HepG2 (cell line): ENCODE results near the gene EFCAB8. TPM values are rescaled to one million over a fixed set of nuclear protein-coding genes. Genes with fewer than 3 reads are reported as not detected.

Experiments
- ATAC-seq: fragments of 200-7000 bp; cut with Tn5 transposase; 3 replicates; pipeline ENCODE4 v1.9.1; 2020; ENCODE audit warnings: mild to moderate bottlenecking, moderate library complexity
- BruUV-seq: library from RNA; stranded (reverse); fragments of 400-500 nt; replicated peaks from 2 replicates; lab custom pipeline; 2021; lab: Mats Ljungman, UMichigan
- CTCF ChIA-PET: fragments of 300-600 bp; formaldehyde crosslinking; extraction: SDS; loops from one replicate; lab custom pipeline; 2021; ENCODE audit warnings: low total read pairs, inconsistent platforms, low intra/inter-chr PET ratio; lab: Yijun Ruan, JAX
- POLR2A ChIA-PET: fragments of 350-600 bp; sonication (Branson Sonifier 250); formaldehyde crosslinking; loops from one replicate; lab custom pipeline; 2020; ENCODE audit warnings: antibody characterized with exemption, inconsistent platforms; lab: Yijun Ruan, JAX
- DNase-seq: peaks from one replicate; pipeline ENCODE4 v3.0.0-alpha.2; 2015; ENCODE audit warnings: low spot score
- FAIRE-seq: peaks from 3 replicates; lab custom pipeline; 2011; peaks lifted over from hg19 to GRCh38; lab: Jason Lieb, UNC
- H2AFZ ChIP-seq: one replicate; pipeline ENCODE4 v1.6.1; 2011; ENCODE audit warnings: low read length, inconsistent platforms
- H3K27ac ChIP-seq: fragments of 300-600 bp; 3 replicates; pipeline ENCODE4 v1.8.0; 2011; ENCODE audit warnings: mixed run types, mild to moderate bottlenecking, mixed read lengths, low read length, inconsistent platforms; ENCODE audit not compliant: insufficient read depth; ENCODE audit errors: extremely low read length
- H3K27me3 ChIP-seq, 2 experiments: fragments of 200-600 bp in 1 of 2; 2 replicates in 1 of 2; 3 replicates in 1 of 2; pipeline versions ENCODE4 v1.6.0 to v1.8.0; 2011; ENCODE audit warnings: low read length in 2 of 2, mild to moderate bottlenecking in 2 of 2, moderate library complexity in 2 of 2, inconsistent platforms in 1 of 2; ENCODE audit not compliant: insufficient read depth in 2 of 2, control insufficient read depth in 1 of 2
- H3K36me3 ChIP-seq, 2 experiments: fragments of 200-600 bp in 1 of 2; replicated peaks in 1 of 2; 2 replicates in 1 of 2; 3 replicates in 1 of 2; pipeline versions ENCODE4 v1.5.1 to v1.8.0; 2011; ENCODE audit warnings: low read length in 2 of 2, inconsistent platforms in 1 of 2; ENCODE audit not compliant: insufficient read depth in 2 of 2, control insufficient read depth in 1 of 2
- H3K4me1 ChIP-seq: 2 replicates; pipeline ENCODE4 v1.5.1; 2012; ENCODE audit warnings: low read length, inconsistent platforms; ENCODE audit not compliant: insufficient read depth
- H3K4me2 ChIP-seq: 2 replicates; pipeline ENCODE4 v1.6.0; 2011; ENCODE audit warnings: low read depth, low read length, inconsistent platforms
- H3K4me3 ChIP-seq, 3 experiments: fragments of 200-600 bp in 1 of 3; sonication (generic), shearing (Covaris generic) in 1 of 3; replicated peaks in 1 of 3; 2 replicates each; pipeline ENCODE4 v1.5.1; 2011 to 2016; ENCODE audit warnings: low read length in 3 of 3, inconsistent platforms in 2 of 3, low read depth in 2 of 3, mild to moderate bottlenecking in 2 of 3, control low read depth in 1 of 3, mixed read lengths in 1 of 3; ENCODE audit not compliant: insufficient read depth in 1 of 3
- H3K79me2 ChIP-seq: one replicate; pipeline ENCODE4 v1.6.1; 2011; ENCODE audit warnings: low read length, inconsistent platforms; ENCODE audit not compliant: insufficient read depth
- H3K9ac ChIP-seq: 2 replicates; pipeline ENCODE4 v1.6.0; 2011; ENCODE audit warnings: mild to moderate bottlenecking, low read depth, low read length, inconsistent platforms; ENCODE audit not compliant: insufficient read depth
- H3K9me3 ChIP-seq: 2 replicates; pipeline ENCODE4 v1.5.1; 2012; ENCODE audit warnings: mild to moderate bottlenecking, low read length
- H4K20me1 ChIP-seq: 2 replicates; pipeline ENCODE4 v1.6.0; 2011; ENCODE audit warnings: inconsistent platforms, mild to moderate bottlenecking, low read length, moderate library complexity; ENCODE audit not compliant: insufficient read depth
- DRAP1 ChIP-seq: IDR thresholded peaks from 2 replicates; pipeline ENCODE4 v1.6.1; 2016; ENCODE audit warnings: missing genetic modification reagents, missing compliant biosample characterization
- FOXC1 ChIP-seq: sonication (generic); formaldehyde crosslinking; IDR thresholded peaks from 2 replicates; pipeline ENCODE4 v1.8.0; 2022; ENCODE audit warnings: mild to moderate bottlenecking, missing genetic modification reagents, borderline replicate concordance
- PRMT3 ChIP-seq: sonication (generic); formaldehyde crosslinking; IDR thresholded peaks from 2 replicates; pipeline ENCODE4 v1.8.1; 2022; ENCODE audit warnings: low read depth, mild to moderate bottlenecking, moderate library complexity, missing genetic modification reagents, borderline replicate concordance
- SRY ChIP-seq: sonication (generic); formaldehyde crosslinking; IDR thresholded peaks from 2 replicates; pipeline ENCODE4 v1.8.0; 2022; ENCODE audit warnings: mild to moderate bottlenecking, missing genetic modification reagents
- TRAFD1 ChIP-seq: sonication (generic); formaldehyde crosslinking; IDR thresholded peaks from 2 replicates; pipeline ENCODE4 v1.5.1; 2020; ENCODE audit warnings: missing genetic modification reagents, mild to moderate bottlenecking, borderline replicate concordance
- ZBTB34 ChIP-seq: sonication (generic); formaldehyde crosslinking; IDR thresholded peaks from 2 replicates; pipeline ENCODE4 v1.8.0; 2022; ENCODE audit warnings: mild to moderate bottlenecking, missing genetic modification reagents
- ZFP36 ChIP-seq: fragments of 150-350 bp; IDR thresholded peaks from 2 replicates; pipeline ENCODE4 v1.6.1; 2018; ENCODE audit warnings: borderline replicate concordance, low read length, low read depth; ENCODE audit not compliant: partially characterized antibody
- ZNF33A ChIP-seq: sonication (generic); formaldehyde crosslinking; IDR thresholded peaks from 2 replicates; pipeline ENCODE4 v1.5.1; 2020; ENCODE audit warnings: missing genetic modification reagents, mild to moderate bottlenecking, moderate library complexity, borderline replicate concordance
- ZXDC ChIP-seq: sonication (generic); formaldehyde crosslinking; IDR thresholded peaks from 2 replicates; pipeline ENCODE4 v1.5.0; 2020; ENCODE audit warnings: mild to moderate bottlenecking, missing genetic modification reagents
- WGBS: methylation state at CpG from one replicate; pipeline ENCODE4 v1.1.6; 2017; ENCODE audit warnings: low lambda C conversion rate; 5-methylcytosine and 5-hydroxymethylcytosine counted together
- in situ Hi-C: cut with HindIII; loops from 2 replicates; pipeline ENCODE4 v1.10.0; 2017; ENCODE audit warnings: low pct_unique_long_range_greater_than_20kb; ENCODE audit not compliant: extremely low pct_ligation_motif_present
- intact Hi-C: fragments of 100-400 bp; cut with micrococcal nuclease; formaldehyde crosslinking; loops from one replicate; pipeline ENCODE4 v1.10.0; 2022; ENCODE audit not compliant: unreplicated experiment
- polyA plus RNA-seq, 8 experiments: library from polyadenylated mRNA; depleted of rRNA in 3 of 8; stranded (reverse) in 7 of 8; unstranded in 1 of 8; fragments of >200 nt; fragmentation: Illumina TruSeq in 4 of 8; extraction: Trizol in 4 of 8; gene quantifications; 2 replicates each; pipeline versions ENCODE4 v1.2.1 to v1.2.3, GENCODE V29; 2011 to 2016; ENCODE audit warnings: low read depth in 4 of 8, missing spikeins in 1 of 8, mixed read lengths in 1 of 8; ENCODE audit not compliant: insufficient read depth in 1 of 8
- total RNA-seq, 5 experiments: library from RNA; depleted of rRNA; stranded (reverse); fragments of >200 nt; fragmentation: Illumina TruSeq; extraction: Trizol; gene quantifications; 2 replicates each; pipeline ENCODE4 v1.2.3, GENCODE V29; 2016; ENCODE audit warnings: low read depth in 1 of 5

The EFCAB8 gene
- total and polyA plus RNA-seq, 2 of the 13 experiments (the other 11 are each of a cell fraction or from before 2014, with no cell fraction given) = 0.15 to 0.22 TPM

GRCh38 chr20:32909896-32910571 is 51.3 kb downstream of the EFCAB8 start:
- WGBS = 38% methylated on average over 14 of the region's 14 CpGs
- H4K20me1 ChIP-seq = no peaks in the 10 kb centered on the region
- no TSS peak for BruUV-seq
- no peak for DNase-seq
- no peak overlapping the region for H3K9ac ChIP-seq
- intact Hi-C loops (no loop called here), in situ Hi-C loops (loop anchor here (10.0 kb wide), 1 partner anchor 305 kb away; the partner anchor contains the start of gene BPIFA3)
- H3K27ac ChIP-seq = no peak overlapping the region
- no peaks in the 10 kb centered on the region for H3K36me3 ChIP-seq
- H3K4me1 ChIP-seq = no peaks in the 10 kb centered on the region
- H3K79me2 ChIP-seq = no peaks in the 10 kb centered on the region
- FAIRE-seq = no peak
- H3K4me3 ChIP-seq = no peak overlapping the region
- POLR2A ChIA-PET = no interaction called here
- CTCF ChIA-PET = no interaction called here
- H2AFZ ChIP-seq = no peak overlapping the region
- H3K4me2 ChIP-seq = no peak overlapping the region
- no peak; the same call in 2 of the 3 replicates for ATAC-seq
- H3K27me3 ChIP-seq = peaks cover 16 to 51% of the 10 kb centered on the region in 2 experiments
- no peaks in the 10 kb centered on the region for H3K9me3 ChIP-seq
- no peak for TF ChIP-seq ZXDC (CRISPR knock-in tag)
- TF ChIP-seq ZFP36 = no peak
- TF ChIP-seq ZNF33A (CRISPR knock-in tag) = no peak
- no peak for TF ChIP-seq SRY (CRISPR knock-in tag)
- no peak for TF ChIP-seq FOXC1 (CRISPR knock-in tag)
- TF ChIP-seq ZBTB34 = no peak
- TF ChIP-seq TRAFD1 (CRISPR knock-in tag) = no peak
- TF ChIP-seq DRAP1 (CRISPR knock-in tag) = no peak
- no peak for TF ChIP-seq PRMT3
